HG02623 (cell line): ENCODE measurements around the gene DENND1A.
"Not testable (repeated sequence)": the region's sequence is repeated elsewhere in the genome, so short reads cannot be mapped to it uniquely, and the experiment has no call there.

Experiments used
- ATAC-seq: cut with Tn5 transposase; IDR thresholded peaks from one replicate; pipeline ENCODE4 v1.9.1; 2021; ENCODE audit warnings: moderate library complexity; ENCODE audit not compliant: unreplicated experiment

Gene DENND1A

GRCh38 chr9:123823194-123823947 is 106.6 kb downstream of the DENND1A start:
- no peak for ATAC-seq

GRCh38 chr9:123821619-123822018 is 108.3 kb downstream of the DENND1A start:
- no peak for ATAC-seq

- ATAC-seq = no peak
Observed at GRCh38 chr9:123820139-123820538, 109.8 kb downstream of the DENND1A start.

DNA sequence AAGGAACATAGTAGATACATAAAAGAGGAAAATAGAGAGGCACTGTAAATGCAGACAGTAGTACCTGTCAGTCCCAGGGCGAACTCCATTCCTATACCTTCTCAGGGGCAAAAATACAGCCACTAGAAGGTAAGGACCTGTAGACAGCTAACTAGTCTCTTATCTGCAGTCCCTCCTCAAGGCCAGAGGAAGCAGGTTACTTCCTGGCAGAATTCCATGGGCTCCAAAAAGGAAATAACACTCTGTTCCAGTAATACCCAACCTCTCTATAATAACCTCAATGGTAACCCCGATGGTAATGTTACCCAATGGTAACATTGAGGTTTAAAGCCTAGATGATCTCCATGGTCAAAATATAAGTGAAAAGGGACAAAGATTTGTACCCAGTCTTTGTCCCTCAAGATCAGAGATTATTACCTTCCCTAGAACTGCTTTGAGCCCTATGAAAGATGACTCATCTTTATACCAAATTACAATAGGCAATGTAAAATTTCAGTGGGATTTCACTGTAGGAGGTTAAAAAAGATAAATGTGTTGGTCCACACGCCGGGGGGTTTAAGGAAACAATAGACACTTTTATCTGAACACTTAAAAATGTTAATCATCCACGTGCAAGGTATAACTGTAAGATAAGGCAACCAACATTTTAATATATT is 113.0 kb downstream of the DENND1A start:
- ATAC-seq = no peak

DNA sequence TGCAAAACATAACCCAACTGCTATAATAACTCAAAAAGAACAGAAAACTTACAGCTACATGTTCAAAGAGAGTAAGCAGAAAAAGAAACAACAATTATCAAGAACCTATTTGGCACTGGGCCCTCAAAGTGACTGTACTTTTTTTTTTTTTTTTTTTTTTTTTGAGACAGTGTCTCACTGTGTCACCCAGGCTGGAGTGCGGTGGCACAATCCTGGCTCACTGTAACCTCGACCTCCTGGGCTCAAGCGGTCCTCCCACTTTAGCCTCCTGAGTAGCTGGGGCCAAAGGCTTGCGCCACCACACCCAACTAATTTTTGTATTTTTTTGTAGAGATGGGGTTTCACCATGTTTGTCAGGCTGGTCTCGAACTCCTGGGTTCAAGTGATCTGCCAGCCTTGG is 114.1 kb downstream of the DENND1A start:
- not testable (repeated sequence) for ATAC-seq

- no peak for ATAC-seq
Observed at GRCh38 chr9:123814496-123814895, 115.4 kb downstream of the DENND1A start.

- ATAC-seq = no peak
Observed at GRCh38 chr9:123812984-123813383, 116.9 kb downstream of the DENND1A start.

- ATAC-seq = no peak
Observed at GRCh38 chr9:123807251-123807650, 122.7 kb downstream of the DENND1A start.

GRCh38 chr9:123806829-123807228 is 123.1 kb downstream of the DENND1A start:
- ATAC-seq = no peak

GRCh38 chr9:123798195-123798594 is 131.7 kb downstream of the DENND1A start:
- ATAC-seq = no peak

GRCh38 chr9:123796618-123797484 is 133.1 kb downstream of the DENND1A start:
- ATAC-seq = no peak

- no peak for ATAC-seq
Observed at GRCh38 chr9:123796094-123796493, 133.8 kb downstream of the DENND1A start.

DNA sequence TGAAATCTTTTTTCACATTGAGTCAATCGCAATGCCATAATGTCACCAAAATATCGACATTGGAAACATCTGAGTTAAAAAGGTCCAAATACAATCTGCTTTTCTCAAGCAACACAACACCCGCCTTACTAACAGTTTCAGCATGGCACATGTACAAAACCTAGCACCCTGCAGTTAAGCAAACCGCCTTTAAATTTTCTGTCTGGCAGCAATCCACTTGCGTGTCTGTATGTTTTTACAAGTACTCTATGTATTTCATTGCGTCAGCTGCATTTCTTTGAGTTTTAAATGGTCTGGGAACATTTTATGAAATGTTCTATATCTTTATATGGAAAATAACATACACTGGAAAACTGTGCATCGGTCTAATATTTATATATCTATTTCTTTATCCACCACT is 134.6 kb downstream of the DENND1A start:
- ATAC-seq = no peak

DNA sequence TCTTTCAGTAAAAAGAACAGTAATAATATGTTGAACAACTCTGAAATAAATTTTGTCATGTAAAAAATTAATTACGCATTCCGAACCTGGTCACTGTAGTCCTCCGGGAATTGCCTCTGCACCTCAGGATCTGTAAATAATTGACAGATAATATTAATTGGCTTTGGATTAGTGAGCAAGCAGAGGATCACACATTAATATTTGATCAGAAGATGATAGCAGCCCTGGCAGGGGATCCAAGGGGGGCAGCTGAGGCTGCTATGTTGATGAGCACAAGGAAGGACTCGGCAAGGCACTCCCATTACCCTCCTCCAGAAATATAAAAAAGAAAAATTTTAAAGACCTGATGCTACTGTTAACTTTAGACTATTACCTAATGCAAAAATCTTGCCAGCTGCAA is 137.4 kb downstream of the DENND1A start:
- no peak for ATAC-seq

GRCh38 chr9:123789554-123790292 is 140.2 kb downstream of the DENND1A start:
- ATAC-seq = no peak

- no peak for ATAC-seq
Observed at GRCh38 chr9:123787416-123787815, 142.5 kb downstream of the DENND1A start.

GRCh38 chr9:123784518-123784917 is 145.4 kb downstream of the DENND1A start:
- no peak for ATAC-seq

DNA sequence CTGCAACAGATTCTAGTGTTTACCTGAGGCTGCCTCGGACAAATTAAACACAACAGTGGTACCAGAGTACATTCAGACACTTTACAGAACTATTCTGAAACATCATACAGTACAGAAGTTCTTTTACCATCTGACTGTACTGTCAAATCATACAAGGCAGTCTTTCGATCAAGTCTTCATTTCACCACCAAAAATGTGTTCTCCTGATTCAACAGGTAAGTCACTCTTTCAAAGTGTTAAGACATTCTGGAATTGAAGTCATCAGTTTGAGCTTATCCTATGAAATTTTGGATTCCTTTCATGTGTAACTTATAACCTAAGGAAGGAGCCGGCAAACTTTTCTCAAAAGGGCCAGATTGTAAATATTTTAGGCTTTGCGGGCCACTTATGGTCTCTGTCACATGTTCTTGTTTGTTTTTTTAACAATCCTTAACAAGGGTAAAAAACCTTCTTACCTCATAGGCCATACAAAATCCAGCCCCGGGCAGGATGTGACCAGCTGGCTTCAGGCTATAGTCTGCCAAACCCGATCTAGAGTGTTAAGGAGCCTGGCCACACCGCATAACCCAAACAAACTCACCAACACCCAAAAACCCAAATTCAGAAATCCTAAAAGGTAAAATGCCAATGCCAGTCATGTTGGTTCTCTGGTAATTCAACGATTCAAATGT is 151.6 kb downstream of the DENND1A start:
- ATAC-seq = no peak

DNA sequence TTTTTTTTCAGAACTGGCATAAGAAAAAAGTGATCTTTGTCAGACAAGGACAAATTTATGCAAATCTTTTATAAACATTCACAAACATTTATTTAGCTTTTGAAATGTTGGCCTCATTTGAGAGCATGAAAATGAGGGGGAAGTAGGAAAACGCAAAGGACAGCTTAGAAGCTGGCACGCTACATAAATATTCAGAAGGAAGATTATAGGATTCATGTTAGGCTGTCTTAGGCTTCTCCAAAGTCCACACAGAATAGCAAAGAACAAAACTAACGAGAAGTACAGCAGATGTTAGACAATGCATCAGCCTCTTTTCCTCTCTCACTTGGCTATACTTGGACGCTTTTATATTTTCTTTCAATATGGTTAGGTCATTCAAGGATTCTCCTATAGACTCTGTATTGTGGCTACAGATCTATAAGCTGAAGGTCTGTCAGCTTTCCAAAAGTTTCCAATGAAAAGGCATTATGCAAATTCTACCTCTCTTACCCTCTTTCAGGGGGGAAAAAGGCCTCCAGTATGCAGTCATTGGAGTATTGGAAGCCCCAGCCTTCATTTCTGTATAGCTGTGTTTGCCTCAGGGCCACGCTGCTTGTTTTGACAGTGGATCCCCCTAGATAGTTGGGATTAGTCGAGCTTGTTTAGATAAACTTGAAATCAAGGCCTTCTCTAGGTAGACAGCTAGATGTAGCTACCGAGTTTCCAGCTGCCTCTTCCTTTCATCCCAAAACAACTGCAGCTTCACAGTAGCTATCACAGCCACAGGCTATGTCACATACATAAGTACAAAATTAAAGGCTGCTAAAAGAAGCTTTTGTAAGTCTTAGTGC is 153.0 kb downstream of the DENND1A start:
- ATAC-seq = no peak
